ENCODE data around the gene KCNC1.

The KCNC1 gene

DNA sequence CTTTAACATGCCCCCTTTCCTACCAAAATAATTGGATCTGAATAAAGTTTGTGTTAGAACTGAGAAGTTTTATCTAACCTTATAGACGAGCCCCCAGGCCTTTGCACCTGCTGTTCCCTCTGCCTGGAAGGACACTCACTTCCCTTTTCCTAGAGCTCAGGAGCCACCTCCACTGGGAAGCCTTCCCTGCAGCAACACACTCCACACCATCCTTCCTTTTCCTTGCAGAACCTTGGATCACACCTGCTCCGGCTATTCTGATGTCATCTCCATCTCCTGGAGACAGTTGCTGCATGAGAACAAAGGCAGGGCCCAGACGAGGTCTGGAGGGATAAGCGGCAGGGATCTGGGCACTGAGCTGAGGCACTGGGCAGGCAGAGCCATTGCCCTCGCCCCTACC lies 37.8 kb upstream of the KCNC1 start:
- Histone ChIP-seq H3K27me3 (ENCODE audit: control insufficient read depth in 1 of 2, insufficient read depth in 2 of 2, low read length in 2 of 2) (peaks cover 43 to 44% of the 10 kb centered on the region in 2 donors), H3K4me3 (ENCODE audit: low read depth in 1 of 2, low read length in 2 of 2) (no peak overlapping the region)

DNA sequence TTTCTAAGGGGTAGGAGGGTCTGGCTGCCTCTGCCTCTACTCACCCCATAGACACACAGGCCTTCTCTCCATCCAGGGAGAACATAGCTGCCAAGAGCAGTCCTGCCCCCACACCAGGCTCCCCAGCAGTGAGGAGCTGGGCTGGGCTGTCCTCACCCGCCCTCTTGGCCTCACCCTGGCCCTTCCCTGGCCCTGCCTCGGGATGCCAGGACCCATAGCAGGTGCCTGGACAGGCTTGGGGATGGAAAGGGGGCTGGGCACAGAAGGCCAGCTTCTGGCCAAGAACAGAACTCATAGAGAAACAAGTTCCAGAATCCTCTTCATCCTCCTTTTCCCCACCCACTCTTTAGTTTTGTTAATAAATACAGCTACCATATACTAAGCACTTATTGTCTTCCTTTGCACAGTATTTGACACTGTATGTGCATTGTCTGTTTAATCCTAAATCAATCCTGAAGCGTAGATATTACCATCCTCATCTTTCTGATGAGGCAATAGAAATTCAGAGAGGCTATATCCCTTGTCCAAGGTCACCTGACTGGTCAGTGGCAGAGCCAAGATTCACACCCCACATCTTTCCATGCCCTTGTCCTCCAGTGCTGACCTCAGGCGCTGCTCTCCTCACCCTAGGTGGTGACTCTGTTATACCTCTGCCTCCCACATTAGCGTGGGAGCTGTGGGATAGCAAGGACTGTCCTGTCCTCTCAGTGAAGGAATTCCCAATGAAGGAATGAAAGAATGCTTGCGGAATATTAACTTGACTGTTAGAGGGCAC lies 37.2 kb upstream of the KCNC1 start:
- no peak overlapping the region for H3K27ac ChIP-seq (ENCODE audit: low read depth, low read length)
- H3K9me3 ChIP-seq (ENCODE audit: control insufficient read depth in 1 of 2, low read length in 2 of 2), result no peaks in the 10 kb centered on the region
- no peak overlapping the region for H3K9ac ChIP-seq (ENCODE audit: low read depth in 1 of 2, low read length in 2 of 2)
- H3K4me3 ChIP-seq (ENCODE audit: low read depth in 1 of 2, low read length in 2 of 2), result no peak overlapping the region
- H3K36me3 ChIP-seq (ENCODE audit: control insufficient read depth in 1 of 2, insufficient read depth in 2 of 2, low read length in 2 of 2), result no peaks in the 10 kb centered on the region
- H3K4me1 ChIP-seq (ENCODE audit: control insufficient read depth in 1 of 2, insufficient read depth in 2 of 2, low read length in 2 of 2), result no peaks in the 10 kb centered on the region
- peaks cover 43 to 44% of the 10 kb centered on the region in 2 donors for H3K27me3 ChIP-seq (ENCODE audit: control insufficient read depth in 1 of 2, insufficient read depth in 2 of 2, low read length in 2 of 2)

More for the DNA sequence above, 37.8 kb upstream of the KCNC1 start:
- Histone ChIP-seq H3K9me3 (ENCODE audit: control insufficient read depth in 1 of 2, low read length in 2 of 2) (no peaks in the 10 kb centered on the region), H3K27ac (ENCODE audit: low read depth, low read length) (no peak overlapping the region), H3K36me3 (ENCODE audit: control insufficient read depth in 1 of 2, insufficient read depth in 2 of 2, low read length in 2 of 2) (no peaks in the 10 kb centered on the region), H3K9ac (ENCODE audit: low read depth in 1 of 2, low read length in 2 of 2) (no peak overlapping the region), H3K4me1 (ENCODE audit: control insufficient read depth in 1 of 2, insufficient read depth in 2 of 2, low read length in 2 of 2) (no peaks in the 10 kb centered on the region)

GRCh38 chr11:17699147-17700114 lies 35.1 kb upstream of the KCNC1 start:
- Histone ChIP-seq H3K27ac (ENCODE audit: low read depth, low read length) (no peak overlapping the region), H3K36me3 (ENCODE audit: control insufficient read depth in 1 of 2, insufficient read depth in 2 of 2, low read length in 2 of 2) (no peaks in the 10 kb centered on the region), H3K27me3 (ENCODE audit: control insufficient read depth in 1 of 2, insufficient read depth in 2 of 2, low read length in 2 of 2) (peaks cover 32 to 36% of the 10 kb centered on the region in 2 donors), H3K9me3 (ENCODE audit: control insufficient read depth in 1 of 2, low read length in 2 of 2) (peaks cover 4 to 7% of the 10 kb centered on the region in 2 donors), H3K9ac (ENCODE audit: low read depth in 1 of 2, low read length in 2 of 2) (no peak overlapping the region), H3K4me1 (ENCODE audit: control insufficient read depth in 1 of 2, insufficient read depth in 2 of 2, low read length in 2 of 2) (no peaks in the 10 kb centered on the region), H3K4me3 (ENCODE audit: low read depth in 1 of 2, low read length in 2 of 2) (no peak overlapping the region)

GRCh38 chr11:17700991-17701390 lies 33.6 kb upstream of the KCNC1 start:
- Histone ChIP-seq H3K4me1 (ENCODE audit: control insufficient read depth in 1 of 2, insufficient read depth in 2 of 2, low read length in 2 of 2) (no peaks in the 10 kb centered on the region), H3K9me3 (ENCODE audit: control insufficient read depth in 1 of 2, low read length in 2 of 2) (peaks cover 4 to 7% of the 10 kb centered on the region in 2 donors), H3K4me3 (ENCODE audit: low read depth in 1 of 2, low read length in 2 of 2) (no peak overlapping the region), H3K27me3 (ENCODE audit: control insufficient read depth in 1 of 2, insufficient read depth in 2 of 2, low read length in 2 of 2) (peaks cover 19 to 23% of the 10 kb centered on the region in 2 donors), H3K27ac (ENCODE audit: low read depth, low read length) (no peak overlapping the region), H3K36me3 (ENCODE audit: control insufficient read depth in 1 of 2, insufficient read depth in 2 of 2, low read length in 2 of 2) (no peaks in the 10 kb centered on the region), H3K9ac (ENCODE audit: low read depth in 1 of 2, low read length in 2 of 2) (no peak overlapping the region)

DNA sequence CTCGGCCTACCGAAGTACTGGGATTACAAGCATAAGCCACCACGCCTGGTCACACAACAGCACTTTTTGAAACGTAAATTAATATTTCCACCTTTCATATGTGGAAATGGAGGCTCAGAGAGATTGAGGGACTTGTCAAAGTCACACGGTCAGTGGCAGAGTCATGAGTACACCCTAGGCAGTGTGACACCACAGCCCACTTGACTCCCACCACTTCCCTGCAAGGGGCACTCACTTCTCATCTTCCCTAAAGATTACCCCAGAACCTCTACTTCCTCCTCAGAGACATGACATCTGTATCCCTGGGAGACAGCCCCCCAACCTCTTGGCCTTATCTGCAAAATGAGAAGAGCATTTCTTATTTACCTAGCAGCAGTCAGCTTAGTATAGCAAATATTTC lies 31.7 kb upstream of the KCNC1 start:
- Histone ChIP-seq H3K27ac (ENCODE audit: low read depth, low read length) (no peak overlapping the region), H3K9me3 (ENCODE audit: control insufficient read depth in 1 of 2, low read length in 2 of 2) (peaks cover 4 to 7% of the 10 kb centered on the region in 2 donors), H3K4me1 (ENCODE audit: control insufficient read depth in 1 of 2, insufficient read depth in 2 of 2, low read length in 2 of 2) (no peaks in the 10 kb centered on the region), H3K27me3 (ENCODE audit: control insufficient read depth in 1 of 2, insufficient read depth in 2 of 2, low read length in 2 of 2) (peaks cover 0 to 5% of the 10 kb centered on the region in 2 donors), H3K9ac (ENCODE audit: low read depth in 1 of 2, low read length in 2 of 2) (no peak overlapping the region), H3K36me3 (ENCODE audit: control insufficient read depth in 1 of 2, insufficient read depth in 2 of 2, low read length in 2 of 2) (no peaks in the 10 kb centered on the region), H3K4me3 (ENCODE audit: low read depth in 1 of 2, low read length in 2 of 2) (no peak overlapping the region)

- H3K4me3 ChIP-seq (ENCODE audit: low read depth in 1 of 2, low read length in 2 of 2), result no peak overlapping the region
- H3K27me3 ChIP-seq (ENCODE audit: control insufficient read depth in 1 of 2, insufficient read depth in 2 of 2, low read length in 2 of 2), result peaks cover 0 to 3% of the 10 kb centered on the region in 2 donors
- no peaks in the 10 kb centered on the region for H3K4me1 ChIP-seq (ENCODE audit: control insufficient read depth in 1 of 2, insufficient read depth in 2 of 2, low read length in 2 of 2)
- no peak overlapping the region for H3K27ac ChIP-seq (ENCODE audit: low read depth, low read length)
- H3K36me3 ChIP-seq (ENCODE audit: control insufficient read depth in 1 of 2, insufficient read depth in 2 of 2, low read length in 2 of 2), result no peaks in the 10 kb centered on the region
- H3K9me3 ChIP-seq (ENCODE audit: control insufficient read depth in 1 of 2, low read length in 2 of 2), result peaks cover 4 to 7% of the 10 kb centered on the region in 2 donors
- no peak overlapping the region for H3K9ac ChIP-seq (ENCODE audit: low read depth in 1 of 2, low read length in 2 of 2)
These were observed 30.6 kb upstream of the KCNC1 start for GRCh38 chr11:17703951-17704350.

GRCh38 chr11:17707830-17708229 lies 26.8 kb upstream of the KCNC1 start:
- Histone ChIP-seq H3K36me3 (ENCODE audit: control insufficient read depth in 1 of 2, insufficient read depth in 2 of 2, low read length in 2 of 2) (no peaks in the 10 kb centered on the region), H3K4me1 (ENCODE audit: control insufficient read depth in 1 of 2, insufficient read depth in 2 of 2, low read length in 2 of 2) (no peaks in the 10 kb centered on the region), H3K9me3 (ENCODE audit: control insufficient read depth in 1 of 2, low read length in 2 of 2) (peaks cover 4 to 7% of the 10 kb centered on the region in 2 donors), H3K9ac (ENCODE audit: low read depth in 1 of 2, low read length in 2 of 2) (no peak overlapping the region), H3K4me3 (ENCODE audit: low read depth in 1 of 2, low read length in 2 of 2) (no peak overlapping the region), H3K27ac (ENCODE audit: low read depth, low read length) (no peak overlapping the region), H3K27me3 (ENCODE audit: control insufficient read depth in 1 of 2, insufficient read depth in 2 of 2, low read length in 2 of 2) (peaks cover 2 to 14% of the 10 kb centered on the region in 2 donors)

DNA sequence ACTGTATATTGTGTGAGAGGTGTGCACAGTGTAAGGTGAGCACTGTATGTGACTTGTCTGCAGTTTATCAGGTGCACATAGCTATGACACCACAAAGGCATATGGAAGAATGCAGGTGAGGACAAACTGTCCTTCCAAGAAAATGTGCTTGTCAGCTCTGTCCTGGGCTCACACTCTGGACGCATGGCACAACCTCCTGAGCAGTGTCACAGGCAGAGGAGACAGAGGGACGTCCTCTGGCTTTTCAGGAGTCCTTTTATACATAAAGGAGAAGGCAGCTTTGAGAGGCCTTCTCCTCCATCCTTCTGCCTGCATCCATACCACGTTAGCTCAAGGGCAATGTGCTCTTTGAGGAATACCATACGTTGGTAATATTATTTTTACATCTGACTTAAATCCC lies 22.7 kb upstream of the KCNC1 start:
- Histone ChIP-seq H3K9ac (ENCODE audit: low read depth in 1 of 2, low read length in 2 of 2) (no peak overlapping the region), H3K4me1 (ENCODE audit: control insufficient read depth in 1 of 2, insufficient read depth in 2 of 2, low read length in 2 of 2) (no peaks in the 10 kb centered on the region), H3K27ac (ENCODE audit: low read depth, low read length) (no peak overlapping the region), H3K36me3 (ENCODE audit: control insufficient read depth in 1 of 2, insufficient read depth in 2 of 2, low read length in 2 of 2) (no peaks in the 10 kb centered on the region), H3K9me3 (ENCODE audit: control insufficient read depth in 1 of 2, low read length in 2 of 2) (no peaks in the 10 kb centered on the region), H3K27me3 (ENCODE audit: control insufficient read depth in 1 of 2, insufficient read depth in 2 of 2, low read length in 2 of 2) (peaks cover 20 to 24% of the 10 kb centered on the region in 2 donors), H3K4me3 (ENCODE audit: low read depth in 1 of 2, low read length in 2 of 2) (no peak overlapping the region)

- no peak overlapping the region for H3K4me3 ChIP-seq (ENCODE audit: low read depth in 1 of 2, low read length in 2 of 2)
- H3K9me3 ChIP-seq (ENCODE audit: control insufficient read depth in 1 of 2, low read length in 2 of 2), result no peaks in the 10 kb centered on the region
- peaks cover 30 to 38% of the 10 kb centered on the region in 2 donors for H3K27me3 ChIP-seq (ENCODE audit: control insufficient read depth in 1 of 2, insufficient read depth in 2 of 2, low read length in 2 of 2)
These were observed 20.7 kb upstream of the KCNC1 start for GRCh38 chr11:17713851-17714250.

DNA sequence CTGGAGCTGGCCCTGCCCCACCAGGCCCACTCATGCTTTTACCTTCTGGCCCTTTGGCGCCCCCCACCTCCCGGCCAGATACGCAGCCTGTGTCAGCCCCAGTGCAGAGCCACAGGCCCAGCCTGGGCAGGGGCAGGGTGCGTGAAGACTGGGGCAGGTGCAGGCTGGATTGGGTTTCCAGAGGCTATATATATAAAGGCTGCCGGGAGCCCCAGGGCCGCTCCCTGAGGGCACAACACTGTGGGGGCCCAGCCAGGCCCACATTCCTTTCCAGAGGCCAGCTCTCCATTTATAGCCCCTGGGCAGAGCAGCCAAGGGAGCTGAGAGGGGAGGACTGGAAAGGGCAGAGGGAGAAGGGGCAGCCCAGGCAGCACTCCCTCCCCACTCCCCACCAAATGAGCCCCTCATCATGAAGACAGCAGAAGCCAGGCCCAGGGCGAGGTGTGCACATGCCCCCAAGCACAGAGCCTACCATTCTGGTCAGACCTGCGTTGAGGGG lies 20.2 kb upstream of the KCNC1 start:
- no peaks in the 10 kb centered on the region for H3K4me1 ChIP-seq (ENCODE audit: control insufficient read depth in 1 of 2, insufficient read depth in 2 of 2, low read length in 2 of 2)
- peaks cover 33 to 40% of the 10 kb centered on the region in 2 donors for H3K27me3 ChIP-seq (ENCODE audit: control insufficient read depth in 1 of 2, insufficient read depth in 2 of 2, low read length in 2 of 2)
- H3K4me3 ChIP-seq (ENCODE audit: low read depth in 1 of 2, low read length in 2 of 2), result no peak overlapping the region
- no peak overlapping the region for H3K27ac ChIP-seq (ENCODE audit: low read depth, low read length)
- no peak overlapping the region for H3K9ac ChIP-seq (ENCODE audit: low read depth in 1 of 2, low read length in 2 of 2)
- H3K9me3 ChIP-seq (ENCODE audit: control insufficient read depth in 1 of 2, low read length in 2 of 2), result no peaks in the 10 kb centered on the region
- no peaks in the 10 kb centered on the region for H3K36me3 ChIP-seq (ENCODE audit: control insufficient read depth in 1 of 2, insufficient read depth in 2 of 2, low read length in 2 of 2)

More at GRCh38 chr11:17713851-17714250, 20.7 kb upstream of the KCNC1 start:
- no peak overlapping the region for H3K9ac ChIP-seq (ENCODE audit: low read depth in 1 of 2, low read length in 2 of 2)
- H3K4me1 ChIP-seq (ENCODE audit: control insufficient read depth in 1 of 2, insufficient read depth in 2 of 2, low read length in 2 of 2), result no peaks in the 10 kb centered on the region
- H3K27ac ChIP-seq (ENCODE audit: low read depth, low read length), result no peak overlapping the region
- H3K36me3 ChIP-seq (ENCODE audit: control insufficient read depth in 1 of 2, insufficient read depth in 2 of 2, low read length in 2 of 2), result no peaks in the 10 kb centered on the region

Data from duodenal mucosa (tissue), 2 donors.